Breast epithelium (tissue), 4 donors: ENCODE measurements around the gene GLI3. TPM values are rescaled to one million over a fixed set of nuclear protein-coding genes. Genes with fewer than 3 reads are reported as not detected.

ENCODE experiments used
- DNase-seq, 2 donors: peaks; one replicate each; pipeline ENCODE4 v3.0.0-alpha.2; 2019; ENCODE audit warnings: low spot score in 2 of 2
- H3K27ac ChIP-seq, 2 donors: fragments of 200-600 bp; sonication (generic) in 1 of 2; one replicate each; pipeline ENCODE4 v1.5.1; 2016 to 2019; ENCODE audit warnings: mild to moderate bottlenecking in 1 of 2
- H3K27me3 ChIP-seq, 2 donors: fragments of 200-600 bp; sonication (generic) in 1 of 2; one replicate each; pipeline versions ENCODE4 v1.5.1 to v1.6.0; 2017 to 2019; ENCODE audit warnings: control low read depth in 1 of 2, mild to moderate bottlenecking in 1 of 2
- H3K36me3 ChIP-seq: fragments of 200-600 bp; one replicate; pipeline ENCODE4 v1.5.1; 2019
- H3K4me1 ChIP-seq, 2 donors: fragments of 200-600 bp; sonication (generic); one replicate each; pipeline ENCODE4 v1.5.1; 2016 to 2019; ENCODE audit warnings: control low read depth in 1 of 2
- H3K4me3 ChIP-seq, 3 donors: fragments of 200-600 bp; sonication (generic); 1 replicate in 2 of 3; 2 replicates in 1 of 3; pipeline ENCODE4 v1.5.1; 2016 to 2019; ENCODE audit warnings: mild to moderate bottlenecking in 3 of 3, moderate library complexity in 2 of 3
- H3K9me3 ChIP-seq, 2 donors: fragments of 200-600 bp; sonication (generic) in 1 of 2; one replicate each; pipeline ENCODE4 v1.5.1; 2016 to 2019; ENCODE audit warnings: control low read depth in 1 of 2
- POLR2A ChIP-seq: fragments of 450-650 bp; IDR thresholded peaks from one replicate; pipeline ENCODE4 v1.6.1; 2016; ENCODE audit warnings: antibody characterized with exemption, mild to moderate bottlenecking, moderate library complexity
- POLR2AphosphoS5 ChIP-seq, 3 donors: sonication (generic); formaldehyde crosslinking; IDR thresholded peaks; one replicate each; pipeline ENCODE4 v1.6.1; 2017; ENCODE audit warnings: antibody characterized with exemption in 3 of 3
- intact Hi-C: fragments of 100-400 bp; cut with DNase I; formaldehyde crosslinking; loops from one replicate; pipeline ENCODE4 v1.15.1; 2023; ENCODE audit warnings: low total_unique reads
- total RNA-seq, 3 donors: library from RNA; depleted of rRNA; stranded (reverse); fragments of >200 nt; gene quantifications; one replicate each; pipeline ENCODE4 v1.1.0, GENCODE V29; 2016
- TF ChIP-seq, protein P1 (sequence below), 3 donors: fragments of 450-650 bp; IDR thresholded peaks; one replicate each; pipeline ENCODE4 v1.5.1; 2016 to 2017; ENCODE audit warnings: antibody characterized with exemption in 3 of 3, mild to moderate bottlenecking in 3 of 3, moderate library complexity in 3 of 3

Gene GLI3
- total RNA-seq, 3 donors from 2014 or later = 10.2 to 29.9 (median 22.6) TPM

- intact Hi-C loops = no loop called here
- no peaks in the 10 kb centered on the region for H3K27me3 ChIP-seq
- no peak for DNase-seq
- no peaks in the 10 kb centered on the region for H3K9me3 ChIP-seq
- H3K27ac ChIP-seq = peak overlapping the region in 1 of 2 donors; percentile 45
- no peaks in the 10 kb centered on the region for H3K36me3 ChIP-seq
- peaks cover 0 to 9% of the 10 kb centered on the region in 2 donors for H3K4me1 ChIP-seq
- TF ChIP-seq, protein P1, sequence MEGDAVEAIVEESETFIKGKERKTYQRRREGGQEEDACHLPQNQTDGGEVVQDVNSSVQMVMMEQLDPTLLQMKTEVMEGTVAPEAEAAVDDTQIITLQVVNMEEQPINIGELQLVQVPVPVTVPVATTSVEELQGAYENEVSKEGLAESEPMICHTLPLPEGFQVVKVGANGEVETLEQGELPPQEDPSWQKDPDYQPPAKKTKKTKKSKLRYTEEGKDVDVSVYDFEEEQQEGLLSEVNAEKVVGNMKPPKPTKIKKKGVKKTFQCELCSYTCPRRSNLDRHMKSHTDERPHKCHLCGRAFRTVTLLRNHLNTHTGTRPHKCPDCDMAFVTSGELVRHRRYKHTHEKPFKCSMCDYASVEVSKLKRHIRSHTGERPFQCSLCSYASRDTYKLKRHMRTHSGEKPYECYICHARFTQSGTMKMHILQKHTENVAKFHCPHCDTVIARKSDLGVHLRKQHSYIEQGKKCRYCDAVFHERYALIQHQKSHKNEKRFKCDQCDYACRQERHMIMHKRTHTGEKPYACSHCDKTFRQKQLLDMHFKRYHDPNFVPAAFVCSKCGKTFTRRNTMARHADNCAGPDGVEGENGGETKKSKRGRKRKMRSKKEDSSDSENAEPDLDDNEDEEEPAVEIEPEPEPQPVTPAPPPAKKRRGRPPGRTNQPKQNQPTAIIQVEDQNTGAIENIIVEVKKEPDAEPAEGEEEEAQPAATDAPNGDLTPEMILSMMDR (IDR thresholded peaks at IDR 0.05) = no peak
- TF ChIP-seq POLR2A (no peak), POLR2AphosphoS5 (IDR thresholded peaks at IDR 0.05) (no peak)
- H3K4me3 ChIP-seq = no peak overlapping the region
These were observed 241.3 kb downstream of the GLI3 start for GRCh38 chr7:41995632-41996271.

- TF ChIP-seq, protein P1 (IDR thresholded peaks at IDR 0.05) = no peak
- TF ChIP-seq POLR2A = no peak
- TF ChIP-seq POLR2AphosphoS5 (IDR thresholded peaks at IDR 0.05) = no peak
- Histone ChIP-seq H3K9me3 (no peaks in the 10 kb centered on the region), H3K36me3 (no peaks in the 10 kb centered on the region), H3K27ac (no peak overlapping the region), H3K4me3 (no peak overlapping the region), H3K4me1 (peaks cover 0 to 9% of the 10 kb centered on the region in 2 donors), H3K27me3 (no peaks in the 10 kb centered on the region)
- DNase-seq = no peak
- intact Hi-C loops = no loop called here
These were observed 242.3 kb downstream of the GLI3 start for GRCh38 chr7:41994746-41995110.

GRCh38 chr7:41994036-41994745, 242.8 kb downstream of the GLI3 start:
- intact Hi-C loops = no loop called here
- TF ChIP-seq, protein P1 (IDR thresholded peaks at IDR 0.05) = no peak
- TF ChIP-seq POLR2A (no peak), POLR2AphosphoS5 (IDR thresholded peaks at IDR 0.05) (no peak)
- Histone ChIP-seq H3K27ac (no peak overlapping the region), H3K36me3 (no peaks in the 10 kb centered on the region), H3K4me3 (no peak overlapping the region), H3K9me3 (no peaks in the 10 kb centered on the region), H3K27me3 (no peaks in the 10 kb centered on the region), H3K4me1 (peaks cover 0 to 9% of the 10 kb centered on the region in 2 donors)
- no peak for DNase-seq

DNA sequence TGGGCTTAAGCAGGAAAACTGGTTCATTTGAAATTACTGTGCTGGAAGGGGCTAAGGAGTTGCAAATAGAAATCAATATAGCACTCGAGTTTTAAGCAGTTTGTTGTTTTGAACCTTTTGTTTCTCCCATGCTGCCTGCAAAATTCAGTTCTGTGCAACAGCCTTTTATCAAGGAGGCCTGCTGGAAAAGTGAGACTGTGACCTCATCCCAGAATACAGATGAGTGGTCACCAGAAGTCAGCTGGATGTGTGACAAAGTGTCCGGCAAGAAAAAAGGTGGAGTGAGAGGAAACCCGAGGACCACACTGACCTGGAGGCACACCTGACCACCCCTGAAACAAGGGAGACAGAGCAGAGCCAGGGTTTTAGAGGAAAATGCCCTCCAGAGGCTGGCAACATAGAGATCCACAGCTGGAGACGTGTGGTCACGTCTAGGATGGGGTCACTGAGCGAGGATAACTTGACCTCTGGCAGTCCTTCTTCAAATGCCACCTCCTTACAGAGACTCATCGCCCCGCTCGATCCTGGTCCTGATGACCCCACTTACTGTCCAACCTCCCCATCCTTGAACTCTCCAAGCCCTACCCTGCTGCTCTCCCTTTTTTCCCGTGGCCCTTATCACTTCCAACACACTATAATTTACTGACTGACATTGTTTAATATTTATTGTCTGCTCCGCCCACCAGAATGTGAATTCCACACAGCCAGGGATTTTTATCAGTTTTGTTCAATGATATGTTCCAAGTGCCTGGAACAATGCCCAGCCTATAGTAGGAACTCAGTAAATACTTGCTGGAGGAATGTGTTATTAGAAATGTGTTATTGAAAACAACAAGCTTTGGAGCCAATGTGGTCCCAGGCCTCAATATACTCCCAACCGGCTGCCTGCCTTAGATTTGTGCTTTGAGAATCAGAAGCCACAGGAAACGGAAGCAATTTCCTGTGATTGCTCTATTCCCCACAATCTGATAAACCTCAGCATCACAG, 243.8 kb downstream of the GLI3 start:
- H3K9me3 ChIP-seq = no peaks in the 10 kb centered on the region
- peak overlapping the region; percentile 27 to 68 for H3K27ac ChIP-seq
- H3K4me1 ChIP-seq = peaks cover 0 to 9% of the 10 kb centered on the region in 2 donors
- TF ChIP-seq, protein P1 (IDR thresholded peaks at IDR 0.05) = no peak
- TF ChIP-seq POLR2AphosphoS5 (IDR thresholded peaks at IDR 0.05) (no peak), POLR2A (no peak)
- no peaks in the 10 kb centered on the region for H3K36me3 ChIP-seq
- H3K4me3 ChIP-seq = no peak overlapping the region
- DNase-seq = no peak
- H3K27me3 ChIP-seq = no peaks in the 10 kb centered on the region
- intact Hi-C loops = no loop called here
